GM12878 (cell line): Measurements from ENCODE around the gene FAM181B. TPM values are rescaled to one million over a fixed set of nuclear protein-coding genes. Genes with fewer than 3 reads are reported as not detected.

ENCODE experiments used
- ATAC-seq: fragments of 200-7000 bp; cut with Tn5 transposase; 3 replicates; pipeline ENCODE4 v1.9.1; 2020; ENCODE audit warnings: mild to moderate bottlenecking, moderate library complexity
- BruUV-seq: library from RNA; stranded (reverse); fragments of 400-500 nt; replicated peaks from 2 replicates; lab custom pipeline; 2021; lab: Mats Ljungman, UMichigan
- CTCF ChIA-PET: fragments of 300-600 bp; sonication (Branson Sonifier 250); formaldehyde crosslinking; extraction: SDS; loops from one replicate; lab custom pipeline; 2021; ENCODE audit warnings: inconsistent platforms; lab: Yijun Ruan, JAX
- POLR2A ChIA-PET: fragments of 350-600 bp; formaldehyde crosslinking; extraction: SDS; loops from one replicate; lab custom pipeline; 2021; ENCODE audit warnings: inconsistent platforms; lab: Charles Lee
- RAD21 ChIA-PET: fragments of 300-600 bp; sonication (Branson Sonifier 250); formaldehyde crosslinking; loops from one replicate; lab custom pipeline; 2023; ENCODE audit warnings: antibody characterized with exemption; ENCODE audit not compliant: unreplicated experiment; lab: Charles Lee
- SMC1A ChIA-PET: fragments of 300-600 bp; sonication (Branson Sonifier 250); formaldehyde crosslinking; loops from one replicate; lab custom pipeline; 2023; ENCODE audit not compliant: unreplicated experiment, uncharacterized antibody; lab: Charles Lee
- DNase-seq: peaks from one replicate; pipeline ENCODE4 v3.0.0-alpha.2; 2011; ENCODE audit warnings: low read depth, low spot score
- FAIRE-seq: peaks from 3 replicates; lab custom pipeline; 2011; peaks lifted over from hg19 to GRCh38; lab: Jason Lieb, UNC
- H2AFZ ChIP-seq: 2 replicates; pipeline ENCODE4 v1.6.0; 2011; ENCODE audit warnings: low read depth, low read length, control low read depth; ENCODE audit not compliant: control insufficient read depth
- H3K27ac ChIP-seq: 2 replicates; pipeline ENCODE4 v1.5.1; 2011; ENCODE audit warnings: control low read depth; ENCODE audit not compliant: control insufficient read depth, insufficient read depth
- H3K27me3 ChIP-seq, 2 experiments: replicated peaks in 1 of 2; 2 replicates each; pipeline versions ENCODE4 v1.6.0 to v1.6.1; 2011; ENCODE audit warnings: low read length in 1 of 2; ENCODE audit not compliant: control insufficient read depth in 2 of 2, insufficient read depth in 2 of 2
- H3K36me3 ChIP-seq, 2 experiments: 2 replicates each; pipeline ENCODE4 v1.5.1; 2011; ENCODE audit warnings: low read length in 1 of 2; ENCODE audit not compliant: control insufficient read depth in 2 of 2, insufficient read depth in 2 of 2
- H3K4me1 ChIP-seq: 2 replicates; pipeline ENCODE4 v1.6.1; 2011; ENCODE audit warnings: mild to moderate bottlenecking, low read length, moderate library complexity, mixed read lengths; ENCODE audit not compliant: control insufficient read depth, insufficient read depth
- H3K4me2 ChIP-seq: 2 replicates; pipeline ENCODE4 v1.6.0; 2011; ENCODE audit warnings: control low read depth; ENCODE audit not compliant: control insufficient read depth, insufficient read depth
- H3K4me3 ChIP-seq: fragments of 200-600 bp; sonication (generic); 2 replicates; pipeline ENCODE4 v1.5.1; 2016
- H3K79me2 ChIP-seq: 2 replicates; pipeline ENCODE4 v1.6.0; 2011; ENCODE audit warnings: low read length; ENCODE audit not compliant: control insufficient read depth, insufficient read depth
- H3K9ac ChIP-seq: 2 replicates; pipeline ENCODE4 v1.8.0; 2011; ENCODE audit warnings: low read length, control low read depth, mixed read lengths; ENCODE audit not compliant: control insufficient read depth, insufficient read depth
- H3K9me3 ChIP-seq: replicated peaks from 3 replicates; pipeline ENCODE4 v1.5.1; 2011; ENCODE audit warnings: mild to moderate bottlenecking, low read length; ENCODE audit not compliant: control insufficient read depth, insufficient read depth
- H4K20me1 ChIP-seq: 2 replicates; pipeline ENCODE4 v1.6.0; 2011; ENCODE audit not compliant: control insufficient read depth, insufficient read depth
- BRCA1 ChIP-seq: IDR thresholded peaks from 2 replicates; pipeline ENCODE4 v1.6.1; 2011; ENCODE audit warnings: low read depth, low read length, improper control_type of control experiment
- DPF2 ChIP-seq: fragments of 450-650 bp; IDR thresholded peaks from 2 replicates; pipeline ENCODE4 v1.6.1; 2017; ENCODE audit warnings: mild to moderate bottlenecking
- EGR1 ChIP-seq, 2 experiments: IDR thresholded peaks; 1 replicate in 1 of 2; 2 replicates in 1 of 2; pipeline ENCODE4 v1.6.1; 2011 to 2012; ENCODE audit warnings: low read depth in 2 of 2, low read length in 2 of 2, borderline replicate concordance in 1 of 2, mild to moderate bottlenecking in 1 of 2, moderate library complexity in 1 of 2
- ETV6 ChIP-seq, 2 experiments: fragments of 450-650 bp in 1 of 2; IDR thresholded peaks in 1 of 2; conservative IDR thresholded peaks in 1 of 2; 2 replicates each; pipeline ENCODE4 v1.6.1; 2014; ENCODE audit warnings: antibody characterized with exemption in 1 of 2, borderline replicate concordance in 1 of 2, low read depth in 1 of 2, mild to moderate bottlenecking in 1 of 2, moderate library complexity in 1 of 2
- EZH2 ChIP-seq: IDR thresholded peaks from 2 replicates; pipeline ENCODE4 v1.6.1; 2012; ENCODE audit warnings: low read depth, mild to moderate bottlenecking, control low read depth, inconsistent platforms, low read length, borderline replicate concordance; ENCODE audit not compliant: control insufficient read depth
- JUNB ChIP-seq: IDR thresholded peaks from 2 replicates; pipeline ENCODE4 v1.6.1; 2016; ENCODE audit warnings: antibody characterized with exemption, mild to moderate bottlenecking
- JUND ChIP-seq: IDR thresholded peaks from 2 replicates; pipeline ENCODE4 v1.6.1; 2012; ENCODE audit warnings: low read depth, mild to moderate bottlenecking, low read length, improper control_type of control experiment, moderate library complexity
- MAX ChIP-seq: IDR thresholded peaks from 2 replicates; pipeline ENCODE4 v1.6.1; 2012; ENCODE audit warnings: low read depth, low read length, improper control_type of control experiment
- MTA3 ChIP-seq: IDR thresholded peaks from 2 replicates; pipeline ENCODE4 v1.6.1; 2012; ENCODE audit warnings: low read length, inconsistent platforms, borderline replicate concordance
- POLR2AphosphoS2 ChIP-seq: IDR thresholded peaks from 2 replicates; pipeline ENCODE4 v1.6.1; 2011; ENCODE audit warnings: low read depth, mild to moderate bottlenecking, low read length, improper control_type of control experiment, moderate library complexity
- RELA ChIP-seq: fragments of 450-650 bp; IDR thresholded peaks from 2 replicates; pipeline ENCODE4 v1.8.0; 2014; ENCODE audit warnings: borderline replicate concordance; ENCODE audit not compliant: partially characterized antibody
- ZNF274 ChIP-seq: IDR thresholded peaks from one replicate; pipeline ENCODE4 v1.8.0; 2011; ENCODE audit not compliant: insufficient read length, insufficient read depth
- WGBS: methylation state at CpG from one replicate; pipeline ENCODE4 v1.1.6; 2016; ENCODE audit warnings: low lambda C conversion rate; ENCODE audit not compliant: insufficient replicate concordance, insufficient coverage; ENCODE audit errors: missing lambda C conversion rate; 5-methylcytosine and 5-hydroxymethylcytosine counted together
- in situ Hi-C: fragments of 300-500 bp; cut with MboI; formaldehyde crosslinking; loops from 9 replicates; pipeline ENCODE4 v1.14.3; 2018; ENCODE audit warnings: mixed read lengths
- intact Hi-C: fragments of 100-400 bp; cut with micrococcal nuclease; formaldehyde crosslinking; loops from one replicate; pipeline ENCODE4 v1.14.2; 2022; ENCODE audit not compliant: unreplicated experiment
- polyA plus RNA-seq, 11 experiments: library from polyadenylated mRNA; depleted of rRNA in 4 of 11; unstranded in 6 of 11; stranded (reverse) in 5 of 11; fragments of >200 nt; fragmentation: Nextera tagmentation in 4 of 11; fragmentation: Illumina TruSeq in 1 of 11; extraction: Ambion mirVana in 4 of 11; extraction: Trizol in 1 of 11; gene quantifications; 1 replicate in 1 of 11; 2 replicates in 10 of 11; pipeline versions ENCODE4 v1.2.1 to v1.2.3, GENCODE V29; 2011 to 2016; ENCODE audit warnings: inconsistent platforms in 2 of 11, missing spikeins in 2 of 11, low read depth in 1 of 11
- total RNA-seq, 4 experiments: library from RNA; depleted of rRNA in 3 of 4; stranded (reverse); fragments of >200 nt in 3 of 4; fragmentation: Illumina TruSeq in 1 of 4; extraction: Trizol in 1 of 4; gene quantifications; 2 replicates each; pipeline versions ENCODE4 v1.2.1 to v1.2.3, GENCODE V29; 2013 to 2021
- TF ChIP-seq, protein P1 (sequence below): fragments of 150-350 bp; IDR thresholded peaks from 2 replicates; pipeline ENCODE4 v1.6.1; 2014; ENCODE audit warnings: mild to moderate bottlenecking, low read depth, low read length

Gene FAM181B
- total and polyA plus RNA-seq, 10 of the 15 experiments (the other 5 are each of a cell fraction or from before 2014, with no cell fraction given), result not detected

GRCh38 chr11:82771781-82772180 lies 38.1 kb upstream of the FAM181B start:
- no peak for TF ChIP-seq ETV6 (conservative IDR thresholded peaks at IDR 0.05 in 1 of 2, IDR thresholded peaks at IDR 0.05 in 1 of 2; ENCODE audit: borderline replicate concordance in 1 of 2, low read depth in 1 of 2)
- TF ChIP-seq RELA, result no peak
- TF ChIP-seq BRCA1, result no peak
- TF ChIP-seq MAX, result no peak
- no peak for TF ChIP-seq ZNF274
- TF ChIP-seq DPF2, result no peak
- no peak for TF ChIP-seq MTA3
- TF ChIP-seq POLR2AphosphoS2, result no peak
- TF ChIP-seq JUNB, result no peak
- TF ChIP-seq, protein P1, sequence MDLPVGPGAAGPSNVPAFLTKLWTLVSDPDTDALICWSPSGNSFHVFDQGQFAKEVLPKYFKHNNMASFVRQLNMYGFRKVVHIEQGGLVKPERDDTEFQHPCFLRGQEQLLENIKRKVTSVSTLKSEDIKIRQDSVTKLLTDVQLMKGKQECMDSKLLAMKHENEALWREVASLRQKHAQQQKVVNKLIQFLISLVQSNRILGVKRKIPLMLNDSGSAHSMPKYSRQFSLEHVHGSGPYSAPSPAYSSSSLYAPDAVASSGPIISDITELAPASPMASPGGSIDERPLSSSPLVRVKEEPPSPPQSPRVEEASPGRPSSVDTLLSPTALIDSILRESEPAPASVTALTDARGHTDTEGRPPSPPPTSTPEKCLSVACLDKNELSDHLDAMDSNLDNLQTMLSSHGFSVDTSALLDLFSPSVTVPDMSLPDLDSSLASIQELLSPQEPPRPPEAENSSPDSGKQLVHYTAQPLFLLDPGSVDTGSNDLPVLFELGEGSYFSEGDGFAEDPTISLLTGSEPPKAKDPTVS, result no peak
- TF ChIP-seq JUND, result no peak
- no peak for TF ChIP-seq EGR1 (IDR thresholded peaks at IDR 0.05; ENCODE audit: borderline replicate concordance in 1 of 2, low read depth in 2 of 2, low read length in 2 of 2)
- TF ChIP-seq EZH2, result no peak
- 37% methylated on average over 4 of the region's 4 CpGs for WGBS
- SMC1A ChIA-PET, result interaction anchor here (1.5 kb wide), 1 partner anchor 17 kb away, joined by 3 read pairs; no protein-coding TSS in a partner anchor

More at GRCh38 chr11:82771781-82772180, 38.1 kb upstream of the FAM181B start:
- Histone ChIP-seq H4K20me1 (no peaks in the 10 kb centered on the region), H3K4me2 (no peak overlapping the region), H3K9ac (no peak overlapping the region), H3K27me3 (no peaks in the 10 kb centered on the region; a peak in 1 of 4 replicates), H2AFZ (no peak overlapping the region), H3K4me3 (no peak overlapping the region), H3K9me3 (no peaks in the 10 kb centered on the region), H3K79me2 (no peaks in the 10 kb centered on the region), H3K27ac (no peak overlapping the region), H3K4me1 (no peaks in the 10 kb centered on the region), H3K36me3 (no peaks in the 10 kb centered on the region)
- POLR2A ChIA-PET, result no interaction called here
- intact Hi-C loops, result no loop called here
- ATAC-seq (no peak), FAIRE-seq (no peak), DNase-seq (no peak)
- RAD21 ChIA-PET, result no interaction called here
- BruUV-seq, result no TSS peak
- CTCF ChIA-PET, result no interaction called here
- in situ Hi-C loops, result no loop called here
